ENCODE measurements around the gene ARHGEF11. TPM values are rescaled to one million over a fixed set of nuclear protein-coding genes. Genes with fewer than 3 reads are reported as not detected.

Gene ARHGEF11, protein sequence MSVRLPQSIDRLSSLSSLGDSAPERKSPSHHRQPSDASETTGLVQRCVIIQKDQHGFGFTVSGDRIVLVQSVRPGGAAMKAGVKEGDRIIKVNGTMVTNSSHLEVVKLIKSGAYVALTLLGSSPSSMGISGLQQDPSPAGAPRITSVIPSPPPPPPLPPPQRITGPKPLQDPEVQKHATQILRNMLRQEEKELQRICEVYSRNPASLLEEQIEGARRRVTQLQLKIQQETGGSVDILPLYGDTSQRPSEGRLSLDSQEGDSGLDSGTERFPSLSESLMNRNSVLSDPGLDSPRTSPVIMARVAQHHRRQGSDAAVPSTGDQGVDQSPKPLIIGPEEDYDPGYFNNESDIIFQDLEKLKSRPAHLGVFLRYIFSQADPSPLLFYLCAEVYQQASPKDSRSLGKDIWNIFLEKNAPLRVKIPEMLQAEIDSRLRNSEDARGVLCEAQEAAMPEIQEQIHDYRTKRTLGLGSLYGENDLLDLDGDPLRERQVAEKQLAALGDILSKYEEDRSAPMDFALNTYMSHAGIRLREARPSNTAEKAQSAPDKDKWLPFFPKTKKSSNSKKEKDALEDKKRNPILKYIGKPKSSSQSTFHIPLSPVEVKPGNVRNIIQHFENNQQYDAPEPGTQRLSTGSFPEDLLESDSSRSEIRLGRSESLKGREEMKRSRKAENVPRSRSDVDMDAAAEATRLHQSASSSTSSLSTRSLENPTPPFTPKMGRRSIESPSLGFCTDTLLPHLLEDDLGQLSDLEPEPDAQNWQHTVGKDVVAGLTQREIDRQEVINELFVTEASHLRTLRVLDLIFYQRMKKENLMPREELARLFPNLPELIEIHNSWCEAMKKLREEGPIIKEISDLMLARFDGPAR (N-terminal part only)
- total RNA-seq, result 4.5 TPM
- 5.5 TPM for polyA plus RNA-seq
- long read RNA-seq, donor 1, result 0 reads
- long read RNA-seq, donor 2, partial matches to known transcripts, result 7 of 7 reads
- long read RNA-seq, donor 2, other reads (novel, unspliced or antisense), result 0 of 7 reads
- long read RNA-seq, donor 3, result 0 reads
- long read RNA-seq, donor 4, result 0 reads
- long read RNA-seq, donor 5, result 0 reads
- long read RNA-seq, donor 6, result 0 reads
- long read RNA-seq, donor 7, result 0 reads
- long read RNA-seq, donor 8, partial matches to known transcripts, result 5 of 5 reads
- long read RNA-seq, donor 8, other reads (novel, unspliced or antisense), result 0 of 5 reads
- long read RNA-seq, donor 9, result 0 reads
- long read RNA-seq, donor 10, result 0 reads

DNA sequence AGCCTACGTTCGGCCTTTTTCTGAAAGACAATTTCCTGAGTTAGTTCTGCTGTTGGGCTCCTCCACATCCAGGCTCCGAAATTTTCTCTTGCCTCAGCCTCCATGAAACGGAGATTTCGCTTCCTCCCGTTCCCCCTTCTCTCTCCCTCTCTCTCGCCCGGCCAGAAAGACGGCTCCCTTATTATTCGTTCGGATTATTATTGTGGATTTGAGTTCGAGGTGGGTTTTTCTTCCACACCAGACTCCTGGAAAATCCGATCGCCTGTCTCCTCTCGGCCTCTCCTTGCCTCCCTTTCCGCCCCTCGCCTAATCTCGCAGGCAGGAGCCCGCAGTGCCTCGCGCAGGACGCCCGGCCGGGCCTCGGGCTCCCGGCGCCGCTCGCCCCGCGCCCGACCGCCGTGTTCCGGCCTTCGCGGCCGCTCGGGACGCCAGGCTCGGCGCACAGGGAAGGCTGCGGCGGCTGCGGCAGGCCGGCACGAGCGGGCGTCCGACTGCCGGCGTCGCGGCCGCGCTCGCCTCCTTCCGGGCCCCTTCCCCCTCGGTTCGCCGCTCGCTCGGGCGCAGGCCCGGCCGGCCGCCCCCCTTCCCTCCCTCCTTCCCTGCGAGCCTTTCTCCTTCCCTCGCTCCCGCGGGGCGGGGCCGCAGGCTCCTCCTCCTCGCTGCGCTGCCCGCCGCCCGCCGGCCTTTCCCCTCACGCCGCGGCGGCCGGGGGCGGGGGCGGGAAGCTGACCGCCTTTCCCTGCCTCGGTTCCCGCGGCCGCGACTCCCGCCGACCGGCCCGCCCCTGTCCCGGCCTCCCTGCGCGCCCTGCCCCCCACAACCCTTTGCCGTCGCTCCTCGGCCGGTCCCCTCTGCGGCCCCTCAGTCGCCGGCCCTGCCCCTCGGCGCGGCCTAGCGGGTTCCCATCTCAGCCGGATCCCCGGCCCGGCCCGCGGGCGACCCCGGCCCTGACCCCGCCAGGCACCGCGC, at the start of gene ARHGEF11:
TSS of gene ARHGEF11 (minus strand) at position 493 of the 969 bp plus-strand sequence. CDS start 1,412 bp downstream, outside the sequence.
- Histone ChIP-seq H3K9me3 (ENCODE audit: control insufficient read depth in 2 of 2, insufficient read depth in 1 of 2, low read length in 1 of 2) (no peaks in the 10 kb centered on the region), H3K4me1 (ENCODE audit: control insufficient read depth in 2 of 2, insufficient read depth in 2 of 2, low read length in 2 of 2) (peaks cover 0 to 7% of the 10 kb centered on the region in 2 donors), H3K27ac (ENCODE audit: low read depth in 1 of 2, low read length in 1 of 2) (peak within 1 kb of the TSS; percentile 43 to 74), H3K4me3 (ENCODE audit: low read length in 2 of 2) (peak within 1 kb of the TSS in 1 of 2 donors; percentile 42), H3K36me3 (ENCODE audit: control insufficient read depth in 2 of 2, insufficient read depth in 2 of 2, low read length in 1 of 2) (no peaks in the 10 kb centered on the region), H3K27me3 (ENCODE audit: control insufficient read depth in 2 of 2, insufficient read depth in 1 of 2, low read length in 1 of 2) (peaks cover 44 to 79% of the 10 kb centered on the region in 2 donors)
- 1% methylated on average over 119 of the region's 120 CpGs for WGBS
- peak in 2 of 9 donors; percentile 15 to 22 for DNase-seq (ENCODE audit: low read depth in 6 of 9, low spot score in 9 of 9)

DNA sequence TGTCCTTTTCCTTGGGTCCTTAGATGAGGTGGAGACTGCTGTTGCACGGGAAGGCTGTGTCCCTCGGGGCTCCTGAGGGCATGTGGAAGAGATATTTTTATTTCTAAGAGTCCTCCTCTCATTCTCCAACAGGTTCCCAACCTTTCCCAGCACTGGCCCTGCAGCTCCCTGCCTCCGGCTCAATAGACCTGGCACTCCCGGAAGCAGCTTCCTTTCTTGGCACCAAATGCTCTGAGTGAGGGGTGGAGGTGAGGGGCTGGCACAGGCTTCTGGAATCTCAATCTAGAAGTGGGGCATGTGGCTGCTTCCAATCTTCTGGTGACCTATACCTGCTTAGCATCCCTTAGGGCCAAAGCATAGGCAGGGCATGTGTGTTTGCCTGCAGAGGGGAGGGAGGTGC, 49.5 kb upstream of the ARHGEF11 start:
- H3K9me3 ChIP-seq (ENCODE audit: control insufficient read depth in 2 of 2, insufficient read depth in 1 of 2, low read length in 1 of 2), result no peaks in the 10 kb centered on the region
- H3K4me1 ChIP-seq (ENCODE audit: control insufficient read depth in 2 of 2, insufficient read depth in 2 of 2, low read length in 2 of 2), result no peaks in the 10 kb centered on the region
- peaks cover 0 to 5% of the 10 kb centered on the region in 2 donors for H3K27me3 ChIP-seq (ENCODE audit: control insufficient read depth in 2 of 2, insufficient read depth in 1 of 2, low read length in 1 of 2)
- no peak overlapping the region for H3K27ac ChIP-seq (ENCODE audit: low read depth in 1 of 2, low read length in 1 of 2)
- WGBS, result 95% methylated on average over 4 of the region's 4 CpGs
- no peaks in the 10 kb centered on the region for H3K36me3 ChIP-seq (ENCODE audit: control insufficient read depth in 2 of 2, insufficient read depth in 2 of 2, low read length in 1 of 2)
- H3K4me3 ChIP-seq (ENCODE audit: low read length in 2 of 2), result no peak overlapping the region
- DNase-seq (ENCODE audit: low read depth in 6 of 9, low spot score in 9 of 9), result no peak

GRCh38 chr1:157092831-157093230, 47.3 kb upstream of the ARHGEF11 start:
- Histone ChIP-seq H3K36me3 (ENCODE audit: control insufficient read depth in 2 of 2, insufficient read depth in 2 of 2, low read length in 1 of 2) (no peaks in the 10 kb centered on the region), H3K4me1 (ENCODE audit: control insufficient read depth in 2 of 2, insufficient read depth in 2 of 2, low read length in 2 of 2) (no peaks in the 10 kb centered on the region), H3K4me3 (ENCODE audit: low read length in 2 of 2) (no peak overlapping the region), H3K27ac (ENCODE audit: low read depth in 1 of 2, low read length in 1 of 2) (no peak overlapping the region), H3K9me3 (ENCODE audit: control insufficient read depth in 2 of 2, insufficient read depth in 1 of 2, low read length in 1 of 2) (no peaks in the 10 kb centered on the region), H3K27me3 (ENCODE audit: control insufficient read depth in 2 of 2, insufficient read depth in 1 of 2, low read length in 1 of 2) (peaks cover 0 to 7% of the 10 kb centered on the region in 2 donors)
- no peak for DNase-seq (ENCODE audit: low read depth in 6 of 9, low spot score in 9 of 9)
- 93% methylated on average over 8 of the region's 8 CpGs for WGBS

DNA sequence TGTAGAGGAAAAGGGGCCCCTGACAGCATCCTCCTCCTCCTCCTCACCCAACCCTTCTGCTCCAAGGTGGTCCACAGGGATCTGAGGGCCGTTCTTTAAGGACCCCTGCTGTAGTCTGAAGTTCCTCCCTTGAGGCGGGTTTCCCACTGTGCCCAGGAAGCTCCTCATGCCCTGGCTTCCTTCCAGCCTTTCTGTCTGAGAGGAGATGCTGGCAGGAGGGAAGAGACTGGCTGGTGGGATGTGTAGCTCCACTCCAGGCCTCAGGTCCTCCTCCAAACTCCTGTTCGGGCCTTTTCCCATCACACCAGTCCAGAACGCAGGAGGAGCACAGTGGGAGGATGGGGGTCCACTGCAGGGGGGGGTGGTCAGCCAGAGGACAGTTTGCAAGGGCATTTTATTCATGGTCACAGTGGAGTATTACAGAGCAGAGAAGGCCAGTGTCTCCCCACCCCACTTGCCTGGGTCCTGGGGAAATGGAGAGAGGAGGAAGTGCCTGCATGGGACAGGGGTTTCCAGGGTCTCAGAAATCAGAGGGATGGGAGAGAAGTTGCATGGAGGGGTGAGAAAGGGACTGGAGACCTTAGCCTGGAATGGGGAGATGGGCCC, 46.2 kb upstream of the ARHGEF11 start:
- Histone ChIP-seq H3K36me3 (ENCODE audit: control insufficient read depth in 2 of 2, insufficient read depth in 2 of 2, low read length in 1 of 2) (no peaks in the 10 kb centered on the region), H3K27me3 (ENCODE audit: control insufficient read depth in 2 of 2, insufficient read depth in 1 of 2, low read length in 1 of 2) (peaks cover 0 to 7% of the 10 kb centered on the region in 2 donors), H3K4me3 (ENCODE audit: low read length in 2 of 2) (no peak overlapping the region), H3K9me3 (ENCODE audit: control insufficient read depth in 2 of 2, insufficient read depth in 1 of 2, low read length in 1 of 2) (no peaks in the 10 kb centered on the region), H3K4me1 (ENCODE audit: control insufficient read depth in 2 of 2, insufficient read depth in 2 of 2, low read length in 2 of 2) (no peaks in the 10 kb centered on the region), H3K27ac (ENCODE audit: low read depth in 1 of 2, low read length in 1 of 2) (no peak overlapping the region)
- WGBS, result 80% methylated on average over 4 of the region's 4 CpGs
- no peak for DNase-seq (ENCODE audit: low read depth in 6 of 9, low spot score in 9 of 9)

- 95% methylated on average over 4 of the region's 4 CpGs for WGBS
- Histone ChIP-seq H3K27ac (ENCODE audit: low read depth in 1 of 2, low read length in 1 of 2) (no peak overlapping the region), H3K36me3 (ENCODE audit: control insufficient read depth in 2 of 2, insufficient read depth in 2 of 2, low read length in 1 of 2) (no peaks in the 10 kb centered on the region), H3K4me3 (ENCODE audit: low read length in 2 of 2) (no peak overlapping the region), H3K4me1 (ENCODE audit: control insufficient read depth in 2 of 2, insufficient read depth in 2 of 2, low read length in 2 of 2) (no peaks in the 10 kb centered on the region), H3K27me3 (ENCODE audit: control insufficient read depth in 2 of 2, insufficient read depth in 1 of 2, low read length in 1 of 2) (peaks cover 0 to 7% of the 10 kb centered on the region in 2 donors), H3K9me3 (ENCODE audit: control insufficient read depth in 2 of 2, insufficient read depth in 1 of 2, low read length in 1 of 2) (no peaks in the 10 kb centered on the region)
- no peak for DNase-seq (ENCODE audit: low read depth in 6 of 9, low spot score in 9 of 9)
Observed at GRCh38 chr1:157091186-157091585, 45.6 kb upstream of the ARHGEF11 start.

DNA sequence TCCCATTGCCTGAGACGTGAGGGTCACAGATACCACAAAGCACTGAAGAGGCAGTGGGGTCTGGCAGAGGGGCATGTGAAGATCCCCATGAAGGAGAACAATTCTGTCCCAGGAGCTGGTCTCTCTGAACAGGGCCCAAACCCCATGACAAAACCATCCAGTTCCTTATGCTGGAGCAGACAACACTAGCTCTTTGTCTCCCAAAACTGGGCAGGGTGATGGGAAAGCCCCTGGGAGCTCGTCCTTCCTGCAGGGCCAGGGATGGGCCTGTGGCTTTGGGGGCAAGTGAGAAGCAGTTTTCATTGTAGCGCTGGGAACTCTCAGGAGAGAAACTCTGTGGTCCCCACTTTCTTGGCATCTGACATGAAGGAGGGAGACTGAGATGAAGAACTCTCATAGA, 45.2 kb upstream of the ARHGEF11 start:
- no peaks in the 10 kb centered on the region for H3K36me3 ChIP-seq (ENCODE audit: control insufficient read depth in 2 of 2, insufficient read depth in 2 of 2, low read length in 1 of 2)
- WGBS, result 82% methylated on average over 3 of the region's 3 CpGs
- no peaks in the 10 kb centered on the region for H3K4me1 ChIP-seq (ENCODE audit: control insufficient read depth in 2 of 2, insufficient read depth in 2 of 2, low read length in 2 of 2)
- H3K9me3 ChIP-seq (ENCODE audit: control insufficient read depth in 2 of 2, insufficient read depth in 1 of 2, low read length in 1 of 2), result no peaks in the 10 kb centered on the region
- DNase-seq (ENCODE audit: low read depth in 6 of 9, low spot score in 9 of 9), result no peak
- peaks cover 0 to 7% of the 10 kb centered on the region in 2 donors for H3K27me3 ChIP-seq (ENCODE audit: control insufficient read depth in 2 of 2, insufficient read depth in 1 of 2, low read length in 1 of 2)
- no peak overlapping the region for H3K4me3 ChIP-seq (ENCODE audit: low read length in 2 of 2)
- no peak overlapping the region for H3K27ac ChIP-seq (ENCODE audit: low read depth in 1 of 2, low read length in 1 of 2)

GRCh38 chr1:157090196-157090647, 44.7 kb upstream of the ARHGEF11 start:
- Histone ChIP-seq H3K36me3 (ENCODE audit: control insufficient read depth in 2 of 2, insufficient read depth in 2 of 2, low read length in 1 of 2) (no peaks in the 10 kb centered on the region), H3K4me1 (ENCODE audit: control insufficient read depth in 2 of 2, insufficient read depth in 2 of 2, low read length in 2 of 2) (no peaks in the 10 kb centered on the region), H3K9me3 (ENCODE audit: control insufficient read depth in 2 of 2, insufficient read depth in 1 of 2, low read length in 1 of 2) (no peaks in the 10 kb centered on the region), H3K4me3 (ENCODE audit: low read length in 2 of 2) (no peak overlapping the region), H3K27ac (ENCODE audit: low read depth in 1 of 2, low read length in 1 of 2) (no peak overlapping the region), H3K27me3 (ENCODE audit: control insufficient read depth in 2 of 2, insufficient read depth in 1 of 2, low read length in 1 of 2) (peaks cover 0 to 7% of the 10 kb centered on the region in 2 donors)
- peak; percentile 26 to 84 (median 64) for DNase-seq (ENCODE audit: low read depth in 6 of 9, low spot score in 9 of 9)
- 36% methylated on average over 10 of the region's 10 CpGs for WGBS

GRCh38 chr1:157089789-157090188, 44.2 kb upstream of the ARHGEF11 start:
- no peaks in the 10 kb centered on the region for H3K36me3 ChIP-seq (ENCODE audit: control insufficient read depth in 2 of 2, insufficient read depth in 2 of 2, low read length in 1 of 2)

More at GRCh38 chr1:157089789-157090188, 44.2 kb upstream of the ARHGEF11 start:
- H3K4me3 ChIP-seq (ENCODE audit: low read length in 2 of 2), result no peak overlapping the region
- no peaks in the 10 kb centered on the region for H3K4me1 ChIP-seq (ENCODE audit: control insufficient read depth in 2 of 2, insufficient read depth in 2 of 2, low read length in 2 of 2)
- WGBS, result 98% methylated on average over 9 of the region's 9 CpGs
- no peaks in the 10 kb centered on the region for H3K9me3 ChIP-seq (ENCODE audit: control insufficient read depth in 2 of 2, insufficient read depth in 1 of 2, low read length in 1 of 2)
- peak in 1 of 9 donors; percentile 9 for DNase-seq (ENCODE audit: low read depth in 6 of 9, low spot score in 9 of 9)
- no peak overlapping the region for H3K27ac ChIP-seq (ENCODE audit: low read depth in 1 of 2, low read length in 1 of 2)
- peaks cover 0 to 7% of the 10 kb centered on the region in 2 donors for H3K27me3 ChIP-seq (ENCODE audit: control insufficient read depth in 2 of 2, insufficient read depth in 1 of 2, low read length in 1 of 2)
